Stomach (tissue), 4 donors: Measurements from ENCODE around the gene SIRPD.

Experiments
- EP300 ChIP-seq: sonication (generic); formaldehyde crosslinking; IDR thresholded peaks from one replicate; pipeline ENCODE4 v1.6.1; 2017; ENCODE audit warnings: antibody characterized with exemption
- POLR2A ChIP-seq, 4 donors: fragments of 450-650 bp; IDR thresholded peaks; one replicate each; pipeline ENCODE4 v1.6.1; 2016; ENCODE audit warnings: antibody characterized with exemption in 4 of 4, control low read depth in 2 of 4, mild to moderate bottlenecking in 1 of 4, moderate library complexity in 1 of 4
- POLR2AphosphoS5 ChIP-seq, 3 donors: sonication (generic); formaldehyde crosslinking; IDR thresholded peaks; one replicate each; pipeline ENCODE4 v1.6.1; 2016; ENCODE audit warnings: antibody characterized with exemption in 3 of 3
- TF ChIP-seq, protein P1 (sequence below), 7 experiments: fragments of 450-650 bp in 4 of 7; fragments of 200-600 bp in 3 of 7; sonication (generic) in 3 of 7; IDR thresholded peaks; one replicate each; pipeline ENCODE4 v1.5.1; 2016 to 2019; ENCODE audit warnings: antibody characterized with exemption in 7 of 7, control low read depth in 2 of 7, mild to moderate bottlenecking in 1 of 7

DNA sequence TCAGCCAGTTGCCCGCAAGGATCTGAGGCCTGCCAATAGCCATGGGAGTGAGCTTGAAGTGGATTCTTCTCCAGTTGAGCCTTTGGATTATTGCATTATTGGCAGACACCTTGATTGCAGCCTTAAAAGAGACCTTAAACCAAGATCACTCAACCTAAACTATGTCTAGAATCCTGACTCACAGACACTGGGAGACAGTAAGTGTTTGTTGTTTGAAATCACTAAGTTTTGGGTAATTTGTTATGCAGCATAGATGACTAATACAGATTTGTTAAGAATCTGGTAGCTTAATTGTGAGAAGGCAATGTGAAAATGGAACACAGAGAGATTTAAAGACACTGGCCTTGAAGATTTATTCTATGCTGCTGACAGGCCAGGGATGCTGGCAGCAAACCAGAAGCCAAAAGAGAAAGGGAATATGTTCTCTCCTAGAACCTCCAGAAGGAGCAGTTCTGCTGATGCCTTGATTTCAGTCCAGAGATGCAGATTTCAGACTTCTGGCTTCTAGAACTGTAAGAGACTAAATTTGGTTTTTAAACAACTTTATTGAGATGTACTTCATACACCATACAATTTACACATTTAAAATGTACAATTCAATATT is 17.6 kb downstream of the SIRPD start:
- no peak for TF ChIP-seq POLR2A (IDR thresholded peaks at IDR 0.05)
- TF ChIP-seq, protein P1, sequence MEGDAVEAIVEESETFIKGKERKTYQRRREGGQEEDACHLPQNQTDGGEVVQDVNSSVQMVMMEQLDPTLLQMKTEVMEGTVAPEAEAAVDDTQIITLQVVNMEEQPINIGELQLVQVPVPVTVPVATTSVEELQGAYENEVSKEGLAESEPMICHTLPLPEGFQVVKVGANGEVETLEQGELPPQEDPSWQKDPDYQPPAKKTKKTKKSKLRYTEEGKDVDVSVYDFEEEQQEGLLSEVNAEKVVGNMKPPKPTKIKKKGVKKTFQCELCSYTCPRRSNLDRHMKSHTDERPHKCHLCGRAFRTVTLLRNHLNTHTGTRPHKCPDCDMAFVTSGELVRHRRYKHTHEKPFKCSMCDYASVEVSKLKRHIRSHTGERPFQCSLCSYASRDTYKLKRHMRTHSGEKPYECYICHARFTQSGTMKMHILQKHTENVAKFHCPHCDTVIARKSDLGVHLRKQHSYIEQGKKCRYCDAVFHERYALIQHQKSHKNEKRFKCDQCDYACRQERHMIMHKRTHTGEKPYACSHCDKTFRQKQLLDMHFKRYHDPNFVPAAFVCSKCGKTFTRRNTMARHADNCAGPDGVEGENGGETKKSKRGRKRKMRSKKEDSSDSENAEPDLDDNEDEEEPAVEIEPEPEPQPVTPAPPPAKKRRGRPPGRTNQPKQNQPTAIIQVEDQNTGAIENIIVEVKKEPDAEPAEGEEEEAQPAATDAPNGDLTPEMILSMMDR (IDR thresholded peaks at IDR 0.05): no peak
- no peak for TF ChIP-seq EP300
- no peak for TF ChIP-seq POLR2AphosphoS5 (IDR thresholded peaks at IDR 0.05)
